ENCODE measurements around the gene SAE1. TPM values are rescaled to one million over a fixed set of nuclear protein-coding genes. Genes with fewer than 3 reads are reported as not detected.

SAE1 gene
- total RNA-seq: 71.0 TPM

DNA sequence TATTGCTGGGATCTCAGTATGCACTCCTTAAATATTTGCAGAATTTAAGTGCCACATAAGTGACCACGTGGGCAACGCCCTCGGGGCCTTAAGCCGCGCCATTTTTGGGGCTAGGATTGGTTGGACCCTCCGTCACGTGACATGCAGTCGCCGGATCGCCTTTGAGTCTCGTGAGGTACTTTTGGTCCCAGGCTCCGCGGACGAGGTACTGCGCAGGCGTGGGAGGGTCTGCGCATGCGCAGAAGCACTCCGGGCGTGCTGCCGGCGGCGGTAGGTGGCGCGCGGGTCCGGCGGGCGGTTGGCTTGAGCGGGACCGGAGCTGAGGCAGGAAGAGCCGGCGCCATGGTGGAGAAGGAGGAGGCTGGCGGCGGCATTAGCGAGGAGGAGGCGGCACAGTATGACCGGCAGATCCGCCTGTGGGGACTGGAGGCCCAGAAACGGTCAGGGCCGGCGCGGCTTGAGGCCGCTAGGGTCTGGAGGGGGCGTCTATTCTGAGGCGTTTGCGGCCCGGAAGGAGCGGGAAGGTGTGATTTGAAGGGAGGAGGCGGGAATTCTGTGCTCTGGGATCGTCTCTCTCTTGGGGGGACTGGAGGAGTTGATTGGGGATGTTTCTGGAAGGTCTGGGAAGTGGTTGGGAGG is at the start of gene SAE1:
Gene SAE1, plus strand, starts transcription at position 247 of the 639 bp plus-strand sequence. Its CDS starts 96 bp downstream, at position 343.
- Histone ChIP-seq H3K9me3 (ENCODE audit: control insufficient read depth in 3 of 3, low read length in 3 of 3) (no peaks in the 10 kb centered on the region), H3K4me3 (ENCODE audit: low read length in 3 of 3) (peak within 1 kb of the TSS; percentile 84 to 91 (median 88)), H3K27me3 (ENCODE audit: control insufficient read depth in 3 of 3, insufficient read depth in 3 of 3, low read length in 3 of 3) (no peaks in the 10 kb centered on the region)

GRCh38 chr19:47081095-47081494 is 49.5 kb upstream of the SAE1 start:
- Histone ChIP-seq H3K9me3 (ENCODE audit: control insufficient read depth in 3 of 3, low read length in 3 of 3) (no peaks in the 10 kb centered on the region), H3K36me3 (ENCODE audit: control insufficient read depth in 3 of 3, insufficient read depth in 3 of 3, low read length in 3 of 3) (peaks cover 44 to 53% (median 50%) of the 10 kb centered on the region in 3 donors), H3K4me3 (ENCODE audit: low read length in 3 of 3) (no peak overlapping the region), H3K9ac (ENCODE audit: low read depth in 1 of 3, low read length in 3 of 3) (no peak overlapping the region), H3K27me3 (ENCODE audit: control insufficient read depth in 3 of 3, insufficient read depth in 3 of 3, low read length in 3 of 3) (no peaks in the 10 kb centered on the region), H3K4me1 (ENCODE audit: control insufficient read depth in 3 of 3, insufficient read depth in 3 of 3, low read length in 3 of 3) (peaks cover 0 to 6% (median 6%) of the 10 kb centered on the region in 3 donors), H3K27ac (ENCODE audit: low read depth, low read length) (no peak overlapping the region)

More for the DNA sequence above, at the start of gene SAE1:
- Histone ChIP-seq H3K9ac (ENCODE audit: low read depth in 1 of 3, low read length in 3 of 3) (peak within 1 kb of the TSS; percentile 84 to 86 (median 86)), H3K27ac (ENCODE audit: low read depth, low read length) (peak within 1 kb of the TSS; percentile 76), H3K36me3 (ENCODE audit: control insufficient read depth in 3 of 3, insufficient read depth in 3 of 3, low read length in 3 of 3) (peaks cover 0 to 5% (median 0%) of the 10 kb centered on the region in 3 donors), H3K4me1 (ENCODE audit: control insufficient read depth in 3 of 3, insufficient read depth in 3 of 3, low read length in 3 of 3) (peaks cover 6 to 12% (median 12%) of the 10 kb centered on the region in 3 donors)

DNA sequence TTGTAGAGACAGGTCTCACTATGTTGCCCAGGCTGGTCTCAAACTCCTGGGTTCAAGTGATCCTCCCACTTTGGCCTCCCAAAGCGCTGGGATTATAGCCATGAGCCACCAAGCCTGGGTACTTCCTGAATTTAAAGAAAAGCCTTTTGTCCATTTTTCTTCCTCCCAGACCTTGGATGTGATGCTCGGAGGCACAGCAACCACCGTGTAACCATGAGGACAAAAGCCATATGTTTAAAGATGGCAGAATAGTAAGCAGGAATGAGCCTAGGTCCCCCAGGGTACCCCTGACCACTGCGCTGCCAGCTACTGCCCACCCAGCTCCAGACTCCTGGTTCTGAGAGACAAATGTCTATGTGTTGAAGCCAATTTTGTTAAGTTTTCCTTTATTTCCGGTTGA is 48.1 kb upstream of the SAE1 start:
- no peaks in the 10 kb centered on the region for H3K9me3 ChIP-seq (ENCODE audit: control insufficient read depth in 3 of 3, low read length in 3 of 3)
- peaks cover 48 to 59% (median 58%) of the 10 kb centered on the region in 3 donors for H3K36me3 ChIP-seq (ENCODE audit: control insufficient read depth in 3 of 3, insufficient read depth in 3 of 3, low read length in 3 of 3)
- peaks cover 0 to 6% (median 6%) of the 10 kb centered on the region in 3 donors for H3K4me1 ChIP-seq (ENCODE audit: control insufficient read depth in 3 of 3, insufficient read depth in 3 of 3, low read length in 3 of 3)
- no peaks in the 10 kb centered on the region for H3K27me3 ChIP-seq (ENCODE audit: control insufficient read depth in 3 of 3, insufficient read depth in 3 of 3, low read length in 3 of 3)
- no peak overlapping the region for H3K27ac ChIP-seq (ENCODE audit: low read depth, low read length)
- H3K4me3 ChIP-seq (ENCODE audit: low read length in 3 of 3): no peak overlapping the region
- H3K9ac ChIP-seq (ENCODE audit: low read depth in 1 of 3, low read length in 3 of 3): no peak overlapping the region

GRCh38 chr19:47084879-47085439 is 45.7 kb upstream of the SAE1 start:
- Histone ChIP-seq H3K4me1 (ENCODE audit: control insufficient read depth in 3 of 3, insufficient read depth in 3 of 3, low read length in 3 of 3) (peaks cover 0 to under 1% (median under 1%) of the 10 kb centered on the region in 3 donors), H3K9me3 (ENCODE audit: control insufficient read depth in 3 of 3, low read length in 3 of 3) (no peaks in the 10 kb centered on the region), H3K9ac (ENCODE audit: low read depth in 1 of 3, low read length in 3 of 3) (no peak overlapping the region), H3K36me3 (ENCODE audit: control insufficient read depth in 3 of 3, insufficient read depth in 3 of 3, low read length in 3 of 3) (peaks cover 61 to 71% (median 68%) of the 10 kb centered on the region in 3 donors), H3K4me3 (ENCODE audit: low read length in 3 of 3) (no peak overlapping the region), H3K27ac (ENCODE audit: low read depth, low read length) (no peak overlapping the region), H3K27me3 (ENCODE audit: control insufficient read depth in 3 of 3, insufficient read depth in 3 of 3, low read length in 3 of 3) (no peaks in the 10 kb centered on the region)

- Histone ChIP-seq H3K9ac (ENCODE audit: low read depth in 1 of 3, low read length in 3 of 3) (no peak overlapping the region), H3K27ac (ENCODE audit: low read depth, low read length) (no peak overlapping the region), H3K4me1 (ENCODE audit: control insufficient read depth in 3 of 3, insufficient read depth in 3 of 3, low read length in 3 of 3) (no peaks in the 10 kb centered on the region), H3K27me3 (ENCODE audit: control insufficient read depth in 3 of 3, insufficient read depth in 3 of 3, low read length in 3 of 3) (no peaks in the 10 kb centered on the region), H3K9me3 (ENCODE audit: control insufficient read depth in 3 of 3, low read length in 3 of 3) (no peaks in the 10 kb centered on the region), H3K36me3 (ENCODE audit: control insufficient read depth in 3 of 3, insufficient read depth in 3 of 3, low read length in 3 of 3) (peaks cover 60 to 69% (median 64%) of the 10 kb centered on the region in 3 donors), H3K4me3 (ENCODE audit: low read length in 3 of 3) (no peak overlapping the region)
These were observed 44.4 kb upstream of the SAE1 start for GRCh38 chr19:47086280-47086679.

DNA sequence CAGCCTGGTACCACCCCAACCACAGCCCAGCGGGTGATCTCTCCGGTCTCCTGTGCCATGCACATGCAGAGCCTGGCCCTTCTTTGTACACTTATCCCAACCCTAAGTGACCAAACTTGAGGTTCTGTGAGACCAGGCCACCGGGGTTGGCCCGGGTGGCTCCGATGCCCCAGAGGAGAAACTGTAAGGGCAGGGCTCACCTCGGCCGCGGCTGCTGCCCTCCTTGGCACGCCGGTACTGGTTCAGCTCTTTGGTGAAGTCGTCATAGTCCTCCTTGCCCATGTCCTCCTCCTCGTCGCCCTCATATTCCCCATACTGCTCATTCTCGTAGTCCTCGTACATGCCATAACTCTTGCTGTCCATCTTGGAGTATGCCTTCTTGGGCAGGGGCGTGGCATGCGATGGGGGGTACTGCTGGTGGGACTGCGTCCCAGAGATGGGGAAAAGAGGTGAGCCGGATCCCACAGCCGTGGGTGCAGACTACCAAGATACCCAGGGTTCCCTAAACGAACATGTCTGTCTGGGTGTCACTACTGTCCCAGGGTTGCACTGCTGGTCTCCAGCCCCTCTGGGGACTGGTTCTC is 40.8 kb upstream of the SAE1 start:
- H3K36me3 ChIP-seq (ENCODE audit: control insufficient read depth in 3 of 3, insufficient read depth in 3 of 3, low read length in 3 of 3): peaks cover 40 to 49% (median 45%) of the 10 kb centered on the region in 3 donors
- no peak overlapping the region for H3K4me3 ChIP-seq (ENCODE audit: low read length in 3 of 3)
- peaks cover 14 to 18% (median 16%) of the 10 kb centered on the region in 3 donors for H3K4me1 ChIP-seq (ENCODE audit: control insufficient read depth in 3 of 3, insufficient read depth in 3 of 3, low read length in 3 of 3)
- H3K27me3 ChIP-seq (ENCODE audit: control insufficient read depth in 3 of 3, insufficient read depth in 3 of 3, low read length in 3 of 3): no peaks in the 10 kb centered on the region
- H3K9me3 ChIP-seq (ENCODE audit: control insufficient read depth in 3 of 3, low read length in 3 of 3): no peaks in the 10 kb centered on the region
- no peak overlapping the region for H3K27ac ChIP-seq (ENCODE audit: low read depth, low read length)
- H3K9ac ChIP-seq (ENCODE audit: low read depth in 1 of 3, low read length in 3 of 3): no peak overlapping the region

- H3K9me3 ChIP-seq (ENCODE audit: control insufficient read depth in 3 of 3, low read length in 3 of 3): no peaks in the 10 kb centered on the region
- H3K9ac ChIP-seq (ENCODE audit: low read depth in 1 of 3, low read length in 3 of 3): peak overlapping the region in 1 of 3 donors; percentile 57
- no peak overlapping the region for H3K4me3 ChIP-seq (ENCODE audit: low read length in 3 of 3)
- H3K27me3 ChIP-seq (ENCODE audit: control insufficient read depth in 3 of 3, insufficient read depth in 3 of 3, low read length in 3 of 3): no peaks in the 10 kb centered on the region
- peaks cover 22 to 27% (median 26%) of the 10 kb centered on the region in 3 donors for H3K36me3 ChIP-seq (ENCODE audit: control insufficient read depth in 3 of 3, insufficient read depth in 3 of 3, low read length in 3 of 3)
- peaks cover 48 to 51% (median 50%) of the 10 kb centered on the region in 3 donors for H3K4me1 ChIP-seq (ENCODE audit: control insufficient read depth in 3 of 3, insufficient read depth in 3 of 3, low read length in 3 of 3)
- peak overlapping the region; percentile 71 for H3K27ac ChIP-seq (ENCODE audit: low read depth, low read length)
These were observed 37.4 kb upstream of the SAE1 start for GRCh38 chr19:47093254-47093653.

DNA sequence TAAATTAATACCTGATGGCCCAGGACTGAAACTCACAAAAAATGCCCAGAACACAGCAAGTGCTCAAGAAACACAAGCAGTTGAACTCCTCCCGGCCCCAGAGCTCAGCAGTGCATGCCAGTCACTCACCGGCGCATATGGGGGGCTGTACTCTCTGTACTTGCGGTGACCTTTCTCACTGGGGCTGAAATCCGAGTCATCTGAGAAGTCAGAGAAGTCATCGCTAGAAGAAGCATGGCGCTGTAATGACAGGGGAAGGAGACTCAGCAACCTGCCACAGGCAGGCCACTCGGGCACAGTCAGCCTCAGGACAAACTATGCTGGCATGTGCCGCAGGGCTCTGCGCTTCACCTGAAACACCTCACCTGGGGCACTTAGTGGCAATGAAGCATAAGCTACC is 36.8 kb upstream of the SAE1 start:
- H3K4me1 ChIP-seq (ENCODE audit: control insufficient read depth in 3 of 3, insufficient read depth in 3 of 3, low read length in 3 of 3): peaks cover 50 to 56% (median 51%) of the 10 kb centered on the region in 3 donors
- peak overlapping the region; percentile 71 for H3K27ac ChIP-seq (ENCODE audit: low read depth, low read length)
- H3K36me3 ChIP-seq (ENCODE audit: control insufficient read depth in 3 of 3, insufficient read depth in 3 of 3, low read length in 3 of 3): peaks cover 20 to 27% (median 26%) of the 10 kb centered on the region in 3 donors
- no peaks in the 10 kb centered on the region for H3K9me3 ChIP-seq (ENCODE audit: control insufficient read depth in 3 of 3, low read length in 3 of 3)
- peak overlapping the region in 1 of 3 donors; percentile 22 for H3K4me3 ChIP-seq (ENCODE audit: low read length in 3 of 3)
- no peaks in the 10 kb centered on the region for H3K27me3 ChIP-seq (ENCODE audit: control insufficient read depth in 3 of 3, insufficient read depth in 3 of 3, low read length in 3 of 3)
- peak overlapping the region in 2 of 3 donors; percentile 43 to 57 for H3K9ac ChIP-seq (ENCODE audit: low read depth in 1 of 3, low read length in 3 of 3)

DNA sequence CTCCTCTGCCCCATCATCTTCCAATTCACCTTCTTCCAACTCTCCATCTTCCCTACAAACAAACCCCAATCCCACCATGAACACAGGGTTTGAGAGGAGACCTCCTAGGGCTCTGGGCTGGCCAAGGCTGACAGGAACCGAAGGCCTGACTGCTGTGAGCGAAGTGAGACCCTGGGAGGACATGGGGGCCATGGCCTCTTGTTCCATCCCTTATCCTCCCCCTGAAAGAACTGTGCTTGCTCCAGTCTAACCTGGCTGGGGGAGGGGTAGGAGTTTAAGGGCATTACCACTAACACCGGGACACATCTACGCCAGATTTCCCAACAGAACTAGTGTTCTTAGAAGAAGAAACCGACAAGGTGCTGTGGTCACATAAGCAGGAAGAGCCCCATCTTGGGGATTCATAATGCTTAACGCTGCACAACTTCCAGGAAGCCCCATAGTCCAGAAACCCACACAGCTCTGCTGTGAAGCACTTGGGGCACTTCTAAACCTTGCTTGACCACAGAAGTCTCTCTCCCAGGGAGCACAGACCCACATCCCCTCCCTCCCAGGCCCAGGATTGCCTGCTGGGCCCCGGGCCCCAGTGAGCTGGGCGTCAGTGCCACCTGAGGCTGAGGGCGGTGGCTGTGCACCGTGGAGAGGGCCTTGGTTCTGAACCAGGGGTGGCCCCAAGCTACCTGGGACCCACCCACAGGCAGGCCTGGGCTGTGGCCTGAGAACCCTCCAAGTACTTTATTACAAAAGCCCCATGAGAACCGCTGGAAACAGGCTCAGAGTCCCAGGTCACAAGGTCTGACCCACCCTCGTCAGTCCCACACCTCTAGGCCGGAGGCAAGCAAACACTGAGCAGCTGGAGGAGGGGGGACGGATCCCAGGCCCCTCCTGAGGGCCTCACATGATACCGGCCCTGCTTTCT is 35.8 kb upstream of the SAE1 start:
- Histone ChIP-seq H3K4me3 (ENCODE audit: low read length in 3 of 3) (no peak overlapping the region), H3K36me3 (ENCODE audit: control insufficient read depth in 3 of 3, insufficient read depth in 3 of 3, low read length in 3 of 3) (peaks cover 12 to 19% (median 19%) of the 10 kb centered on the region in 3 donors), H3K27ac (ENCODE audit: low read depth, low read length) (peak overlapping the region; percentile 71), H3K4me1 (ENCODE audit: control insufficient read depth in 3 of 3, insufficient read depth in 3 of 3, low read length in 3 of 3) (peaks cover 50 to 58% (median 54%) of the 10 kb centered on the region in 3 donors), H3K9ac (ENCODE audit: low read depth in 1 of 3, low read length in 3 of 3) (peak overlapping the region; percentile 1 to 41 (median 19)), H3K27me3 (ENCODE audit: control insufficient read depth in 3 of 3, insufficient read depth in 3 of 3, low read length in 3 of 3) (no peaks in the 10 kb centered on the region), H3K9me3 (ENCODE audit: control insufficient read depth in 3 of 3, low read length in 3 of 3) (no peaks in the 10 kb centered on the region)

Data from skeletal muscle tissue (tissue), 4 donors.